ENCODE measurements around the gene CGRRF1.

GRCh38 chr14:54488318-54488645 lies 21.4 kb upstream of the CGRRF1 start:
- TF ChIP-seq EP300 (IDR thresholded peaks at IDR 0.05) (no peak), CTCF (IDR thresholded peaks at IDR 0.05) (no peak)

Measured in ovary (tissue), 3 donors.